MCF 10A (cell line): ENCODE measurements around the gene THOC1. TPM values are rescaled to one million over a fixed set of nuclear protein-coding genes. Genes with fewer than 3 reads are reported as not detected.

Experiments
- BruUV-seq: library from RNA; stranded (reverse); fragments of 400-500 nt; replicated peaks from 2 replicates; lab custom pipeline; 2021; lab: Mats Ljungman, UMichigan
- CTCF ChIA-PET: fragments of 300-600 bp; sonication (Branson Sonifier 250); formaldehyde crosslinking; extraction: SDS; loops from one replicate; lab custom pipeline; 2021; ENCODE audit warnings: antibody characterized with exemption, inconsistent platforms; lab: Yijun Ruan, JAX
- POLR2A ChIA-PET: fragments of 300-600, 350-650 bp; sonication (Branson Sonifier 250); formaldehyde crosslinking; extraction: SDS; loops from one replicate; lab custom pipeline; 2020; ENCODE audit warnings: antibody characterized with exemption, inconsistent platforms; lab: Yijun Ruan, JAX
- DNase-seq: peaks from one replicate; pipeline ENCODE4 v3.0.0-alpha.2; 2018; ENCODE audit not compliant: unreplicated experiment
- H3K27ac Mint-ChIP-seq: one replicate; pipeline ENCODE4 v1.8.0; 2022; ENCODE audit warnings: mild to moderate bottlenecking, low read depth, mixed read lengths; ENCODE audit not compliant: unreplicated experiment
- H3K27me3 Mint-ChIP-seq: one replicate; pipeline ENCODE4 v1.8.0; 2022; ENCODE audit warnings: mixed read lengths; ENCODE audit not compliant: insufficient read depth, unreplicated experiment
- H3K36me3 Mint-ChIP-seq: one replicate; pipeline ENCODE4 v1.8.0; 2022; ENCODE audit warnings: mild to moderate bottlenecking, moderate library complexity, mixed read lengths; ENCODE audit not compliant: insufficient read depth, unreplicated experiment
- H3K4me1 Mint-ChIP-seq: one replicate; pipeline ENCODE4 v1.8.0; 2022; ENCODE audit warnings: mixed read lengths; ENCODE audit not compliant: insufficient read depth, unreplicated experiment
- H3K4me3 Mint-ChIP-seq: one replicate; pipeline ENCODE4 v1.8.0; 2022; ENCODE audit warnings: mild to moderate bottlenecking, moderate library complexity, mixed read lengths; ENCODE audit not compliant: unreplicated experiment
- H3K9me3 Mint-ChIP-seq: one replicate; pipeline ENCODE4 v1.8.0; 2022; ENCODE audit warnings: mixed read lengths; ENCODE audit not compliant: unreplicated experiment
- intact Hi-C: fragments of 100-400 bp; cut with micrococcal nuclease; formaldehyde crosslinking; loops from 2 replicates; pipeline ENCODE4 v1.14.1; 2022
- total RNA-seq: library from RNA; stranded (reverse); gene quantifications from 2 replicates; pipeline ENCODE4 v1.2.3, GENCODE V29; 2022
- TF ChIP-seq, protein P1 (sequence below): fragments of 200-600 bp; IDR thresholded peaks from one replicate; pipeline ENCODE4 v1.8.0; 2022; ENCODE audit warnings: antibody characterized with exemption, mild to moderate bottlenecking; ENCODE audit not compliant: unreplicated experiment

The THOC1 gene
- total RNA-seq, 1 experiment from 2014 or later: 44.6 TPM

DNA sequence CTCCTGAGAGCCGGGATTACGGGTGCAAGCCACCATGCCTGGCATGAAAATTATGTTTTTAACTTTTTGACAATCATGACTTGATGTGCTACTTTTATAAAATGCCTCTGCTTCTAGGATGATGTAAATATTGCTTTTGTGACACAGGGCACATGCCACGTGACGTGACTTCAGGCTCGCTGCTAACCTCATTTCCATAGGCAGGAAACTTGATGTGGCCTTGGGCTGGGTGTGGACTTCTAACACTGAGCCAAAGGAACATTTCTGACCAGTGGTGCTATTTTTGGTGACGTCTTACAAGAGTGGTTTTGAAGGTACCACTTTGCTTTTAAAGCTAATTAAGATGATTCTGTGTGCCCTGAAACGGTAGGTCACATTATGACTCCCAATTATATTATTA lies 34.2 kb upstream of the THOC1 start:
- ChIA-PET POLR2A (no interaction called here), CTCF (interaction anchor here (0.6 to 1.3 kb wide), 2 partner anchors 10 to 660 kb away, joined by 3 to 4 read pairs; no protein-coding TSS in a partner anchor)
- H3K27me3 Mint-ChIP-seq: no peaks in the 10 kb centered on the region
- H3K4me1 Mint-ChIP-seq: no peaks in the 10 kb centered on the region
- no peak overlapping the region for H3K27ac Mint-ChIP-seq
- no peak overlapping the region for H3K4me3 Mint-ChIP-seq
- TF ChIP-seq, protein P1, sequence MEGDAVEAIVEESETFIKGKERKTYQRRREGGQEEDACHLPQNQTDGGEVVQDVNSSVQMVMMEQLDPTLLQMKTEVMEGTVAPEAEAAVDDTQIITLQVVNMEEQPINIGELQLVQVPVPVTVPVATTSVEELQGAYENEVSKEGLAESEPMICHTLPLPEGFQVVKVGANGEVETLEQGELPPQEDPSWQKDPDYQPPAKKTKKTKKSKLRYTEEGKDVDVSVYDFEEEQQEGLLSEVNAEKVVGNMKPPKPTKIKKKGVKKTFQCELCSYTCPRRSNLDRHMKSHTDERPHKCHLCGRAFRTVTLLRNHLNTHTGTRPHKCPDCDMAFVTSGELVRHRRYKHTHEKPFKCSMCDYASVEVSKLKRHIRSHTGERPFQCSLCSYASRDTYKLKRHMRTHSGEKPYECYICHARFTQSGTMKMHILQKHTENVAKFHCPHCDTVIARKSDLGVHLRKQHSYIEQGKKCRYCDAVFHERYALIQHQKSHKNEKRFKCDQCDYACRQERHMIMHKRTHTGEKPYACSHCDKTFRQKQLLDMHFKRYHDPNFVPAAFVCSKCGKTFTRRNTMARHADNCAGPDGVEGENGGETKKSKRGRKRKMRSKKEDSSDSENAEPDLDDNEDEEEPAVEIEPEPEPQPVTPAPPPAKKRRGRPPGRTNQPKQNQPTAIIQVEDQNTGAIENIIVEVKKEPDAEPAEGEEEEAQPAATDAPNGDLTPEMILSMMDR: no peak
- intact Hi-C loops: no loop called here
- H3K36me3 Mint-ChIP-seq: no peaks in the 10 kb centered on the region
- BruUV-seq: no TSS peak
- DNase-seq: no peak
- peaks cover 13% of the 10 kb centered on the region for H3K9me3 Mint-ChIP-seq

DNA sequence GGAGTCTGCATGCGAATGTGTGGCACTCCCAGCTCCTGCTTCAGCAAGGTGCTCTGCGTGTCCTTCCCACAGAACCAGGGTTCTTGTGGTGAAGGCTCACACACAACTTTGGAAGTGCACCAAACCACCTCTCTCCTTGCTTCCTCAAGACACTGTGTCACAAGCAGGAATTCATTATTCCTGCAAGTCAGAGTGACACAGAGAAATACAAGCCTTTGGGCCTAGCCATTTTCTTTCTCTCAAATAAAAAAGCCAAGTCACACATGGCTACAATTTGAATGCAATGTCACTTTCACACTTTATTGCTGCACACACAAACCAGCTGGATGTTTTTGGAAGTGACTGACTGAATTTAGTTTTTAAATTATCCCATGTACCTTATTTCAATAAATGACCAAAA lies 30.1 kb upstream of the THOC1 start:
- DNase-seq: no peak
- H3K9me3 Mint-ChIP-seq: no peaks in the 10 kb centered on the region
- H3K36me3 Mint-ChIP-seq: no peaks in the 10 kb centered on the region
- TF ChIP-seq, protein P1: no peak
- no TSS peak for BruUV-seq
- H3K4me1 Mint-ChIP-seq: no peaks in the 10 kb centered on the region
- H3K27me3 Mint-ChIP-seq: peaks cover 16% of the 10 kb centered on the region
- H3K4me3 Mint-ChIP-seq: no peak overlapping the region
- no peak overlapping the region for H3K27ac Mint-ChIP-seq
- ChIA-PET CTCF (no interaction called here), POLR2A (no interaction called here)
- intact Hi-C loops: no loop called here

DNA sequence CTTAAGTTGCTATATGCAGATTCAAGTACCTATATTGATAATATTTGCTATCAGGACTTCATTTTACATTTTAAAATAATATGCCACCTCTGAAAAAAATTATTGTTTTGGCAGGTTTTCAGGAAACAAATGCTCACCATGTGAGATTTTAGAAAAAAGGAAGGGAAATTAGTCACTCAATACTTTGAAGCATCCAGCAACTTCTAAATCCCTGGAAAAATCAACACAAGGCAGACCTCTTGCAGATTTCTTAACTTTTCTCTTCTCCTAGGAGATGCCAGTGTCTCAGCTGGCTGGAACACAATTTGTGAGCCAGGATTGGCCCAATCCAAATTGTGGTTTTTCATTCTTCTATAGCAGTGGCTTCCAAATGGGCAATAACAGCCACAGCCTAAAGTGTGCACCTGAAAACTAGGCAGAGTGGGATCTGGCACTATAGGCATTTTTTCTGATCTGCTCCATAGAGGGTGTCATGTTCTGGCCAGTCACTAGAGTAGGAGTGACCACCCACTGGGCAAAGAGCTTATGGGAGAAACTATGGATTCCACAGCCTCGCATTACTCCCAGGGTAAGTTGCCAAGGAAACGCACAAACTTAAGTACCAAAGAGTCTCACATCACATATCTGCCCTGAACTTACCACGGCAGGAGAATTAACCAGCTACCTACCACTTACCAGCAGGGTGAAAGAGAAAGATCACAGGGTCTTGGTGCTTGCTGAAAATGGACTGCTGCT lies 28.1 kb upstream of the THOC1 start:
- peaks cover 16% of the 10 kb centered on the region for H3K27me3 Mint-ChIP-seq
- H3K36me3 Mint-ChIP-seq: no peaks in the 10 kb centered on the region
- POLR2A ChIA-PET: no interaction called here
- DNase-seq: no peak
- TF ChIP-seq, protein P1: no peak
- BruUV-seq: no TSS peak
- no peaks in the 10 kb centered on the region for H3K4me1 Mint-ChIP-seq
- intact Hi-C loops: no loop called here
- no peaks in the 10 kb centered on the region for H3K9me3 Mint-ChIP-seq
- H3K4me3 Mint-ChIP-seq: no peak overlapping the region
- no peak overlapping the region for H3K27ac Mint-ChIP-seq
- CTCF ChIA-PET: interaction anchor here (0.7 to 1.4 kb wide), 3 partner anchors 69 to 535 kb away, joined by 3 to 4 read pairs (median 4); no protein-coding TSS in a partner anchor

DNA sequence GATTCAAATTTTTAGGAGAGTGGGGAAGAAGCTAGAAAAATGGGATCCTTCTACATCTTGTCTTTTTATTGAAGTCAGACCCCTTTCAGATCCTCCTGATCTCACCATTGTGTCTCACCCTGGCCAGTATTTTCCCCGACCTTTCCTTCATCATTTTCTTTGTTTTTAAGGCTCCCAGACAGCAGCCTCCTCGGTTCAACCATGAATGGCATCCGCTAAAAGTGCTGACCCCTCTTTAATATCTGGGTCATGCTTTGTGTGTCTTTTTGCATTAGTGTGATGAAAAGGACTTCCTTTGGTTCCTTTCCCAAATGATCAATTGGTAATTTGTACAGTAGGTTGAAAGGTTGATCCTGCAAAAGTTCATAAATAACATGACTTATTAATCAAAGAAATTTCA lies 26.7 kb upstream of the THOC1 start:
- DNase-seq: no peak
- Mint-ChIP-seq H3K36me3 (no peaks in the 10 kb centered on the region), H3K27ac (no peak overlapping the region), H3K27me3 (peaks cover 16% of the 10 kb centered on the region), H3K4me1 (no peaks in the 10 kb centered on the region), H3K9me3 (no peaks in the 10 kb centered on the region), H3K4me3 (no peak overlapping the region)
- BruUV-seq: no TSS peak
- intact Hi-C loops: no loop called here
- TF ChIP-seq, protein P1: no peak
- CTCF ChIA-PET: interaction anchor here (0.9 to 2.5 kb wide), 4 partner anchors 321 to 334 kb away, joined by 3 to 15 read pairs (median 6); no protein-coding TSS in a partner anchor
- POLR2A ChIA-PET: interaction anchor here (0.9 to 1.0 kb wide), 2 partner anchors 9 to 326 kb away, joined by 3 to 4 read pairs; no protein-coding TSS in a partner anchor
